Left ventricle myocardium superior (tissue), 1 donor: ENCODE data around the gene DNAH11. TPM values are rescaled to one million over a fixed set of nuclear protein-coding genes. Genes with fewer than 3 reads are reported as not detected.

Experiments used
- ATAC-seq: fragments of 200-7000 bp; cut with Tn5 transposase; one replicate; pipeline ENCODE4 v1.9.1; 2020; ENCODE audit warnings: mild to moderate bottlenecking, moderate library complexity
- DNase-seq: peaks from one replicate; pipeline ENCODE4 v3.0.0-alpha.2; 2020
- intact Hi-C: fragments of 100-400 bp; cut with micrococcal nuclease; formaldehyde crosslinking; loops from one replicate; pipeline ENCODE4 v1.11.0; 2022
- total RNA-seq: library from RNA; stranded (reverse); fragmentation: NEBNext Ultra II Directional; extraction: Animal tissue kit (Norgen Biotek cat#: 25700); gene quantifications from one replicate; pipeline ENCODE4 v1.2.1, GENCODE V29; 2021
- donor health status: DM: no; HTN: yes; CAD: no; lungs with severe emphysema.

DNAH11 gene
- total RNA-seq, 1 donor from 2014 or later: 0.12 TPM

GRCh38 chr7:21939858-21940372 is 397.1 kb downstream of the DNAH11 start:
- ATAC-seq (peak; percentile 50), DNase-seq (no peak)
- intact Hi-C loops: no loop called here

DNA sequence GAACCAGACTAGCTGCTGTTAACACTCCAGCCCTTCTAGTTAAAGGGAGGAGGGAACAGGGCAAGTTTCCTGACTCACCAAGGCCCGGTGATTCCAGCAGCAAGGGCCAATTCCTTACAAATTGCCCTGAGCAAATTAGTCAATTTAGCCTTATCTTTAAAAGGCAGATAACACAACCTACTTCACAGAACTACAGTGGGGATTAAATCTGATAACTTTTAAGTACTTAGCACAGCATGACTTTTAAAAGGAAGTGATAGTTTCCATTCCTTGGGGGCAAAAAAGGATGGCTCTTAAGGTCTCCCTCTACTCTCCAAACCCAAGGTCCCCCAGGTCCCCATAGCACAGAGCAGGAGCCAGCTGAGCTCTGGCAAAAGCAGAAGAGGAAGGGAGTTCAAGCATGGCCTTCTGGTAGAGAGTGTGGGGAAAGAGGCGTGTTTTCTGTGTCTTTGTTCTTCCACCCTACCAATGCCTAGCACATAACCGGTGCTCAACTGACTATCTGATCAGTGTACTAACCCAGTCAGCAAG is 398.8 kb downstream of the DNAH11 start:
- intact Hi-C loops: no loop called here
- ATAC-seq: no peak
- no peak for DNase-seq

DNA sequence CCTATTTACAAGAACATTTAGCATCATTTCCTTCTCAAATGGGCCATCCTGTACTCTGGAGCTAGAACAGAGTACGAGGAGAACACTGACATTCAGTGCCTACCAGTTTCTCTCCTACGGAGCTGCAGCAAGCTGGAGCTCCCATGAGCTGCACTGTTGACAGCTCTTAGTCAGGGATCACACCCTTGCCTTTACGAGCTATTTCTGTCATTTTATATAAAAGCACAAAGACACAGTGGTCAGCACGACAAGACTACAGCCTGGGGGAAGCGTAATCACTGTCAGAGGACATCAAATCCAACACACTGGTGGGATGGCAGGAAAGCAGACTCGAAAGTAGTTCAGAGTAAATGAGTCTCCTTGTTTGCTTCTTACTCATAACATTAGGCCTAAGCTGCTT is 400.1 kb downstream of the DNAH11 start:
- ATAC-seq (no peak), DNase-seq (no peak)
- intact Hi-C loops: no loop called here

- intact Hi-C loops: no loop called here
- DNase-seq (no peak), ATAC-seq (no peak)
Measured at GRCh38 chr7:21943436-21943835, 400.6 kb downstream of the DNAH11 start.

- ATAC-seq (peak; percentile 47), DNase-seq (peak; percentile 75)
- intact Hi-C loops: no loop called here
Measured at GRCh38 chr7:21944616-21945453, 402.0 kb downstream of the DNAH11 start.

- DNase-seq (peak; percentile 90), ATAC-seq (peak; percentile 95)
- intact Hi-C loops: no loop called here
Measured at GRCh38 chr7:21945454-21946221, 402.8 kb downstream of the DNAH11 start, which contains the start of gene CDCA7L. Gene CDCA7L, minus strand, starts transcription at chr7:21945899. Its CDS starts 95 bp downstream, at chr7:21945804.

DNA sequence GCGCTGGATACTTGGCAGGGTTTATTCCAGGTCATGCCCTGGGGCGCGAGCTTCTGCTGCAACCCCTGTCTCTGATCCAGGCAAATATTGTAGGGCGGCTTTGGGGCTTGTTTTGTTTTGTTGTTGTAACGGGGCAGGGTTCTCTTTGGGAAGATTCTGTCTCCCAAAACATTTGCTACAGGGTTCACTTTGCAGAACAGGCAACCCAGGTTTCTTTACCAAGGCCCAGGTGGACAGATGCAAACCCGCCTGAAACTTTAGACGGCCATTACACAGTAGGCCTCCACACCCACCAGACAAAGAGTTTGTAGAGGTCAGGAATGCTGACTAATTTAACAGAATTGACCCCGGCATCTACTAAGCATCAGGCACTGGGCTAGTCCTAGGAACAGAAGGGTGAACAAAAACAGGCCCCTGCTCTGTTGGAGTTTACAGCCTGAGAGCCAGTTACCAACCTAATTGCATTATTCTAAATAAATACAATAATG is 403.4 kb downstream of the DNAH11 start:
- intact Hi-C loops: no loop called here
- DNase-seq (no peak), ATAC-seq (no peak)

GRCh38 chr7:21947056-21947455 is 404.2 kb downstream of the DNAH11 start:
- intact Hi-C loops: no loop called here
- ATAC-seq: no peak
- DNase-seq: no peak

DNA sequence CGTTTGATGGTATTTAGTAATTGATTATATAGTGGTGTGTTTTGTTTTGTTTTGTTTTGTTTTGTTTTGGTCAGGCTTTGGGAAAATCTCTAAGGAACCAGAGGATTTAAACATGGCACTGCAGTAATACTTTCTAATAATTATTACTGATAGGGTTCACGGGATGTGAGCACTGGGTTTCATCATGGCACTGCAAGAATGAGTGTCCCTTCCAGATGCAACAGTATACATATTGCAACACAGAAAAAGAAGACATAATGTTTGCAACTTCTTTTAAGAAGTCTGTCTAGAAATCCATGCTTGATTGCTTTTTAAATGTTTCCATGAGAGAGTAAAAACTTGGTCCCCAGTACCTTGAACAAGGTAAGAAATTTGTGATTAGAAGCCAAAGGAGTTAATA is 405.1 kb downstream of the DNAH11 start:
- ATAC-seq (no peak), DNase-seq (no peak)
- intact Hi-C loops: no loop called here

DNA sequence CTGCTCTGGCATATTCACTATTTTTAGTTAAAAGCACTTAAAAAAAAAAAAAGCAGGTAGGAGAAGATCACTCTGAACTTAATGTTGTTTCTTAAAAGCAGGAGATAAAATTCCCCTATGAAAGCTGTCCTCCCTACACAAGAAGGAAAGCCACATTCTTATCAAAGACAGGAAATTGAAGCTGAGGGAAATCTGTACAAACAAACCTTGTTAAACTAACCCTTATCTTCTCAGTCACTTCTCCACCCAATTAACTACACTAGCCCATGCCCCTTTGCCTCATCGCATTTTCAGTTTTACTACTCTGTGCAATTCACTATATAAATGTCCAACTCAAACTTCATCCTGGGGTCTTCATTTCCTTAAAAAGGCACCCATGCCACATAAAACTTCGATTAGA is 405.5 kb downstream of the DNAH11 start:
- DNase-seq (no peak), ATAC-seq (no peak)
- intact Hi-C loops: no loop called here

GRCh38 chr7:21948887-21949540 is 406.2 kb downstream of the DNAH11 start:
- no peak for DNase-seq
- ATAC-seq: no peak
- intact Hi-C loops: no loop called here

Other genes starting within 250 kb of the DNAH11 start
- 5.8 TPM for gene SP4, start 115.0 kb upstream of the DNAH11 start, total RNA-seq